HK-2 (cell line): ENCODE data around the gene MBNL3.

Experiments used
- DNase-seq: peaks from one replicate; pipeline ENCODE4 v3.0.0-alpha.2; 2018; ENCODE audit not compliant: unreplicated experiment

The MBNL3 gene

GRCh38 chrX:132414404-132414803 lies 74.4 kb downstream of the MBNL3 start:
- DNase-seq: no peak

GRCh38 chrX:132413459-132413858 lies 75.4 kb downstream of the MBNL3 start:
- no peak for DNase-seq

GRCh38 chrX:132412208-132412607 lies 76.6 kb downstream of the MBNL3 start:
- no peak for DNase-seq

- DNase-seq: no peak
These were observed 77.4 kb downstream of the MBNL3 start for GRCh38 chrX:132411310-132411977.

- DNase-seq: no peak
These were observed 78.9 kb downstream of the MBNL3 start for GRCh38 chrX:132409780-132410556.

- DNase-seq: no peak
These were observed 81.1 kb downstream of the MBNL3 start for GRCh38 chrX:132407691-132408090.

- DNase-seq: no peak
These were observed 82.7 kb downstream of the MBNL3 start for GRCh38 chrX:132406106-132406505.

GRCh38 chrX:132404266-132404665 lies 84.6 kb downstream of the MBNL3 start:
- DNase-seq: no peak

GRCh38 chrX:132401935-132402334 lies 86.9 kb downstream of the MBNL3 start:
- peak; percentile 3 for DNase-seq

GRCh38 chrX:132400706-132401105 lies 88.1 kb downstream of the MBNL3 start:
- DNase-seq: no peak

- no peak for DNase-seq
These were observed 93.2 kb downstream of the MBNL3 start for GRCh38 chrX:132395645-132396044.

GRCh38 chrX:132395026-132395425 lies 93.8 kb downstream of the MBNL3 start:
- no peak for DNase-seq

GRCh38 chrX:132394591-132394990 lies 94.2 kb downstream of the MBNL3 start:
- DNase-seq: no peak

- no peak for DNase-seq
These were observed 94.8 kb downstream of the MBNL3 start for GRCh38 chrX:132393992-132394391.

- DNase-seq: no peak
These were observed 95.4 kb downstream of the MBNL3 start for GRCh38 chrX:132393485-132393884.

- DNase-seq: no peak
These were observed 95.8 kb downstream of the MBNL3 start for GRCh38 chrX:132393085-132393484.

- no peak for DNase-seq
These were observed 98.0 kb downstream of the MBNL3 start for GRCh38 chrX:132390792-132391191.

- no peak for DNase-seq
These were observed 99.4 kb downstream of the MBNL3 start for GRCh38 chrX:132389480-132389879.

- no peak for DNase-seq
These were observed 100.5 kb downstream of the MBNL3 start for GRCh38 chrX:132388371-132388770.

- DNase-seq: no peak
These were observed 104.5 kb downstream of the MBNL3 start for GRCh38 chrX:132384301-132384700.

GRCh38 chrX:132382068-132382467 lies 106.8 kb downstream of the MBNL3 start:
- no peak for DNase-seq

- no peak for DNase-seq
These were observed 110.6 kb downstream of the MBNL3 start for GRCh38 chrX:132378281-132378680.

GRCh38 chrX:132375941-132376340 lies 112.9 kb downstream of the MBNL3 start:
- no peak for DNase-seq
